Gastrocnemius medialis (tissue), 4 donors: Measurements from ENCODE around the gene CPZ.

Experiments used
- POLR2A ChIP-seq, 2 donors: fragments of 450-650 bp; IDR thresholded peaks; one replicate each; pipeline ENCODE4 v1.6.1; 2017; ENCODE audit warnings: antibody characterized with exemption in 2 of 2, mild to moderate bottlenecking in 2 of 2, moderate library complexity in 2 of 2
- TF ChIP-seq, protein P1 (sequence below), 5 experiments: fragments of 450-650 bp in 3 of 5; fragments of 200-600 bp in 2 of 5; sonication (generic) in 2 of 5; IDR thresholded peaks in 4 of 5; conservative IDR thresholded peaks in 1 of 5; 1 replicate in 4 of 5; 2 replicates in 1 of 5; pipeline ENCODE4 v1.5.1; 2016 to 2019; ENCODE audit warnings: antibody characterized with exemption in 5 of 5, mild to moderate bottlenecking in 3 of 5, moderate library complexity in 3 of 5

DNA sequence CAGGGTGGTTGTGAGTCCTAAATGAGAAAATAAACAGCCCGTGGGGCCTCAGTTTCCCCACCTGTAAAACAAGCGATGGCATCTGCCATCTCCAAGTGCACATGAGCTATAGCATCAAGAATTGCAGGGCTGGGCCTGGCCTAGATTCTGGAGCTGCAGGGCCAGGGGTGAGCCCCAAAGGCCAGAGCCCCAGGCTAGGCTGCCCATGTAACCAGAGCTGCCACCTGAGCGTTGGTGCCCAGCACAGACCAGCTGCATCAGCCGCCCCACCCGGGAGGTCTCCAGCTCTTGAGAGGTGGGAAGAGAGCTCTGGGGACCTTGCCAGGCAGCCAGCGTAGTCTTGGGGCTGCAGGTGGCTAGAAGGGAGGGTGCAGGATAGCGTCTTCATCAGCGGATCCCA is 39.3 kb upstream of the CPZ start:
- no peak for TF ChIP-seq POLR2A (IDR thresholded peaks at IDR 0.05)
- TF ChIP-seq, protein P1, sequence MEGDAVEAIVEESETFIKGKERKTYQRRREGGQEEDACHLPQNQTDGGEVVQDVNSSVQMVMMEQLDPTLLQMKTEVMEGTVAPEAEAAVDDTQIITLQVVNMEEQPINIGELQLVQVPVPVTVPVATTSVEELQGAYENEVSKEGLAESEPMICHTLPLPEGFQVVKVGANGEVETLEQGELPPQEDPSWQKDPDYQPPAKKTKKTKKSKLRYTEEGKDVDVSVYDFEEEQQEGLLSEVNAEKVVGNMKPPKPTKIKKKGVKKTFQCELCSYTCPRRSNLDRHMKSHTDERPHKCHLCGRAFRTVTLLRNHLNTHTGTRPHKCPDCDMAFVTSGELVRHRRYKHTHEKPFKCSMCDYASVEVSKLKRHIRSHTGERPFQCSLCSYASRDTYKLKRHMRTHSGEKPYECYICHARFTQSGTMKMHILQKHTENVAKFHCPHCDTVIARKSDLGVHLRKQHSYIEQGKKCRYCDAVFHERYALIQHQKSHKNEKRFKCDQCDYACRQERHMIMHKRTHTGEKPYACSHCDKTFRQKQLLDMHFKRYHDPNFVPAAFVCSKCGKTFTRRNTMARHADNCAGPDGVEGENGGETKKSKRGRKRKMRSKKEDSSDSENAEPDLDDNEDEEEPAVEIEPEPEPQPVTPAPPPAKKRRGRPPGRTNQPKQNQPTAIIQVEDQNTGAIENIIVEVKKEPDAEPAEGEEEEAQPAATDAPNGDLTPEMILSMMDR (IDR thresholded peaks at IDR 0.05 in 4 of 5, conservative IDR thresholded peaks at IDR 0.05 in 1 of 5), result no peak
